H54 (cell line): ENCODE measurements around the gene CPSF6.

ENCODE experiments used
- DNase-seq: peaks from one replicate; pipeline ENCODE4 v3.0.0; 2011; ENCODE audit warnings: low spot score, mixed read lengths; ENCODE audit not compliant: insufficient read length
- FAIRE-seq: peaks from 3 replicates; lab custom pipeline; 2011; peaks lifted over from hg19 to GRCh38; lab: Jason Lieb, UNC
- POLR2A ChIP-seq: IDR thresholded peaks from 2 replicates; pipeline ENCODE4 v1.6.1; 2011; ENCODE audit warnings: low read depth, mild to moderate bottlenecking, low read length

Gene CPSF6

GRCh38 chr12:69318225-69318624 is 78.9 kb downstream of the CPSF6 start:
- no peak for TF ChIP-seq POLR2A
- FAIRE-seq = no peak
- no peak for DNase-seq

DNA sequence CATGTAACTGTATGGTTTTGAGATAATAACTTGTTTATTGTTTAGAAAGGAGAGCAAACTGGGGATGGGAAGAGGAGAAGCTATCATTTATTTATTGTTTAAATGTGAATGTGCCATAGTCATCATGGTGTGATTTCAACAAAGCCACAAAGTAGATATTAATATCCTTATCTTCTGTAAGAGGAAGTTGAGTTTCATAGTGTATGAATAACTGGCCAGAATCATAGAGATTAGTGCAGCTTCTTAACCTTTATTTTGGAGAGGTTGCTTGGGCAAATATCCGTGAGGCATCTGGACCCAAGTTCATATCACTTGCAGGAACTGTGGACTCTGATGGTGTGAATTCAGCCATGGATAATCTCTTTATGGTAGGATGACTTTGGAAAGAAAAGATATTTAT is 82.0 kb downstream of the CPSF6 start:
- FAIRE-seq (no peak), DNase-seq (no peak)
- no peak for TF ChIP-seq POLR2A
